K562 (cell line): ENCODE data around the gene GNAQ. TPM values are rescaled to one million over a fixed set of nuclear protein-coding genes. Genes with fewer than 3 reads are reported as not detected.

Experiments
- ATAC-seq: fragments of 200-7000 bp; cut with Tn5 transposase; 3 replicates; pipeline ENCODE4 v1.9.1; 2020; ENCODE audit warnings: moderate library complexity
- BruUV-seq: library from RNA; stranded (reverse); fragments of 400-500 nt; replicated peaks from 2 replicates; lab custom pipeline; 2021; lab: Mats Ljungman, UMichigan
- CTCF ChIA-PET: fragments of 300-600 bp; formaldehyde crosslinking; extraction: SDS; loops from one replicate; lab custom pipeline; 2021; ENCODE audit warnings: low intra/inter-chr PET ratio; lab: Yijun Ruan, JAX
- POLR2A ChIA-PET: fragments of 300-600, 350-650 bp; sonication (Branson Sonifier 250); formaldehyde crosslinking; extraction: SDS; loops from one replicate; lab custom pipeline; 2021; ENCODE audit warnings: antibody characterized with exemption, inconsistent platforms; lab: Yijun Ruan, JAX
- DNase-seq, 4 experiments: peaks; one replicate each; pipeline versions ENCODE4 v3.0.0 to v3.0.0-alpha.2; 2011 to 2018; ENCODE audit warnings: low spot score in 3 of 4, mixed read lengths in 3 of 4; ENCODE audit errors: extremely low read depth in 1 of 4
- FAIRE-seq: peaks from 2 replicates; lab custom pipeline; 2011; peaks lifted over from hg19 to GRCh38; lab: Jason Lieb, UNC
- H2AFZ ChIP-seq: 2 replicates; pipeline ENCODE4 v1.6.0; 2011; ENCODE audit warnings: low read depth, low read length, control low read depth, inconsistent platforms
- H3K27ac ChIP-seq: fragments of 200-600 bp; 3 replicates; pipeline ENCODE4 v1.8.0; 2011; ENCODE audit warnings: low read depth, mild to moderate bottlenecking, control low read depth, inconsistent platforms, low read length, moderate library complexity, mixed read lengths; ENCODE audit errors: extremely low read depth
- H3K27me3 ChIP-seq, 2 experiments: fragments of 300-600 bp in 1 of 2; 2 replicates in 1 of 2; 3 replicates in 1 of 2; pipeline versions ENCODE4 v1.6.0 to v1.8.0; 2011; ENCODE audit warnings: inconsistent platforms in 2 of 2, low read length in 2 of 2, mild to moderate bottlenecking in 1 of 2, mixed read lengths in 1 of 2, moderate library complexity in 1 of 2; ENCODE audit not compliant: control insufficient read depth in 2 of 2, insufficient read depth in 2 of 2
- H3K36me3 ChIP-seq: fragments of 300-600 bp; 3 replicates; pipeline ENCODE4 v1.8.0; 2011; ENCODE audit warnings: mild to moderate bottlenecking, low read length, inconsistent platforms; ENCODE audit not compliant: control insufficient read depth, insufficient read depth
- H3K4me1 ChIP-seq, 2 experiments: fragments of 200-600 bp in 1 of 2; replicated peaks in 1 of 2; 2 replicates in 1 of 2; 3 replicates in 1 of 2; pipeline versions ENCODE4 v1.5.1 to v1.8.0; 2011; ENCODE audit warnings: inconsistent platforms in 2 of 2, low read length in 2 of 2, mild to moderate bottlenecking in 1 of 2, mixed read lengths in 1 of 2, moderate library complexity in 1 of 2; ENCODE audit not compliant: control insufficient read depth in 2 of 2, insufficient read depth in 2 of 2
- H3K4me2 ChIP-seq: 2 replicates; pipeline ENCODE4 v1.6.1; 2011; ENCODE audit warnings: low read length, control low read depth, inconsistent platforms, mixed read lengths; ENCODE audit not compliant: insufficient read depth
- H3K4me3 ChIP-seq: fragments of 200-600 bp; sonication (generic), shearing (Covaris generic); 2 replicates; pipeline ENCODE4 v1.5.1; 2016; ENCODE audit warnings: control low read depth, inconsistent platforms
- H3K79me2 ChIP-seq: fragments of 200-600 bp; 3 replicates; pipeline ENCODE4 v1.8.0; 2011; ENCODE audit warnings: low read length, inconsistent platforms; ENCODE audit not compliant: control insufficient read depth, insufficient read depth
- H3K9ac ChIP-seq, 2 experiments: 2 replicates each; pipeline versions ENCODE4 v1.6.0 to v1.6.1; 2011; ENCODE audit warnings: low read depth in 2 of 2, low read length in 2 of 2, control low read depth in 1 of 2, inconsistent platforms in 1 of 2, mild to moderate bottlenecking in 1 of 2, mixed read lengths in 1 of 2; ENCODE audit not compliant: insufficient read depth in 1 of 2
- H3K9me1 ChIP-seq: one replicate; pipeline ENCODE4 v1.6.0; 2011; ENCODE audit warnings: inconsistent platforms, mild to moderate bottlenecking, low read length, moderate library complexity; ENCODE audit not compliant: control insufficient read depth, insufficient read depth
- H3K9me3 ChIP-seq: replicated peaks from 2 replicates; pipeline ENCODE4 v1.5.1; 2011; ENCODE audit warnings: low read depth, low read length, inconsistent platforms; ENCODE audit not compliant: control insufficient read depth, insufficient read depth
- H4K20me1 ChIP-seq: replicated peaks from 2 replicates; pipeline ENCODE4 v1.6.1; 2011; ENCODE audit warnings: low read length, inconsistent platforms, mixed read lengths; ENCODE audit not compliant: control insufficient read depth, insufficient read depth
- CLOCK ChIP-seq: fragments of 250-450 bp; sonication (Bioruptor Pico); IDR thresholded peaks from 2 replicates; pipeline ENCODE4 v1.4.0; 2020; ENCODE audit warnings: mild to moderate bottlenecking, moderate library complexity, borderline replicate concordance
- ERF ChIP-seq: fragments of 450-650 bp; formaldehyde crosslinking; IDR thresholded peaks from 2 replicates; pipeline ENCODE4 v1.4.0; 2020; ENCODE audit warnings: mild to moderate bottlenecking, mixed read lengths
- HDAC1 ChIP-seq, 2 experiments: fragments of 450-650 bp; IDR thresholded peaks; 2 replicates each; pipeline ENCODE4 v1.6.1; 2016 to 2017; ENCODE audit warnings: inconsistent platforms in 1 of 2, mild to moderate bottlenecking in 1 of 2, moderate library complexity in 1 of 2
- RBBP5 ChIP-seq: fragments of 200-600 bp; sonication (generic); IDR thresholded peaks from 2 replicates; pipeline ENCODE4 v1.6.1; 2012; ENCODE audit warnings: borderline replicate concordance, mild to moderate bottlenecking, low read length, control low read depth, inconsistent platforms; ENCODE audit not compliant: insufficient read depth, poor library complexity, severe bottlenecking
- SMAD4 ChIP-seq: fragments of 250-450 bp; sonication (Bioruptor Pico); conservative IDR thresholded peaks from 2 replicates; pipeline ENCODE4 v1.8.0; 2021; ENCODE audit warnings: inconsistent platforms, mild to moderate bottlenecking, moderate library complexity
- SNRNP70 ChIP-seq: fragments of 200-400 bp; formaldehyde crosslinking; optimal IDR thresholded peaks from 2 replicates; pipeline ENCODE3; 2017; ENCODE audit warnings: low read depth, low read length
- ZFP36 ChIP-seq: fragments of 150-350 bp; IDR thresholded peaks from 2 replicates; pipeline ENCODE4 v1.6.1; 2018; ENCODE audit warnings: low read length, low read depth; ENCODE audit not compliant: partially characterized antibody
- ZFPM2 ChIP-seq: fragments of 250-450 bp; sonication (Bioruptor Pico); IDR thresholded peaks from 2 replicates; pipeline ENCODE4 v1.5.1; 2022; ENCODE audit warnings: mild to moderate bottlenecking
- ZNF584 ChIP-seq: fragments of 200-800 bp; sonication (Bioruptor generic); IDR thresholded peaks from 2 replicates; pipeline ENCODE4 v1.6.1; 2016; ENCODE audit warnings: low read depth, mild to moderate bottlenecking, missing genetic modification characterization, missing compliant biosample characterization
- ZNF696 ChIP-seq: fragments of 250-450 bp; sonication (Bioruptor Pico); conservative IDR thresholded peaks from 2 replicates; pipeline ENCODE4 v1.4.0; 2020; ENCODE audit warnings: mild to moderate bottlenecking, moderate library complexity
- ZNF785 ChIP-seq: fragments of 250-450 bp; sonication (Bioruptor Pico); IDR thresholded peaks from 2 replicates; pipeline ENCODE4 v1.4.0; 2020; ENCODE audit warnings: mild to moderate bottlenecking
- WGBS: fragments of 100-300 bp; shearing (Covaris generic); methylation state at CpG from one replicate; pipeline ENCODE4 v1.1.6; 2016; ENCODE audit warnings: low coverage, mixed read lengths; ENCODE audit not compliant: insufficient coverage; ENCODE audit errors: missing lambda C conversion rate; 5-methylcytosine and 5-hydroxymethylcytosine counted together
- in situ Hi-C: fragments of 300-500 bp; cut with MboI; formaldehyde crosslinking; loops from 4 replicates; pipeline ENCODE4 v1.15.0; 2018; ENCODE audit warnings: inconsistent platforms, mixed read lengths
- intact Hi-C: fragments of 100-400 bp; cut with micrococcal nuclease; formaldehyde crosslinking; loops from 2 replicates; pipeline ENCODE4 v1.14.2; 2022
- polyA plus RNA-seq, 8 experiments: library from polyadenylated mRNA; depleted of rRNA in 4 of 8; stranded (reverse) in 5 of 8; unstranded in 3 of 8; fragments of >200 nt; fragmentation: Nextera tagmentation in 2 of 8; fragmentation: Illumina TruSeq in 1 of 8; extraction: Ambion mirVana in 2 of 8; extraction: Trizol in 1 of 8; gene quantifications; 2 replicates each; pipeline versions ENCODE4 v1.2.1 to v1.2.3, GENCODE V29; 2011 to 2014; ENCODE audit warnings: inconsistent platforms in 1 of 8, missing spikeins in 1 of 8
- total RNA-seq, 7 experiments: library from RNA; depleted of rRNA in 6 of 7; stranded (reverse); fragments of >200 nt in 6 of 7; fragmentation: Illumina TruSeq in 2 of 7; extraction: Trizol in 2 of 7; gene quantifications; 2 replicates each; pipeline versions ENCODE4 v1.2.1 to v1.2.3, GENCODE V29; 2011 to 2021; ENCODE audit warnings: low replicate concordance in 1 of 7

GNAQ gene
- total and polyA plus RNA-seq, 9 of the 15 experiments (the other 6 are each of a cell fraction or from before 2014, with no cell fraction given): 4.8 to 27.9 (median 17.5) TPM

DNA sequence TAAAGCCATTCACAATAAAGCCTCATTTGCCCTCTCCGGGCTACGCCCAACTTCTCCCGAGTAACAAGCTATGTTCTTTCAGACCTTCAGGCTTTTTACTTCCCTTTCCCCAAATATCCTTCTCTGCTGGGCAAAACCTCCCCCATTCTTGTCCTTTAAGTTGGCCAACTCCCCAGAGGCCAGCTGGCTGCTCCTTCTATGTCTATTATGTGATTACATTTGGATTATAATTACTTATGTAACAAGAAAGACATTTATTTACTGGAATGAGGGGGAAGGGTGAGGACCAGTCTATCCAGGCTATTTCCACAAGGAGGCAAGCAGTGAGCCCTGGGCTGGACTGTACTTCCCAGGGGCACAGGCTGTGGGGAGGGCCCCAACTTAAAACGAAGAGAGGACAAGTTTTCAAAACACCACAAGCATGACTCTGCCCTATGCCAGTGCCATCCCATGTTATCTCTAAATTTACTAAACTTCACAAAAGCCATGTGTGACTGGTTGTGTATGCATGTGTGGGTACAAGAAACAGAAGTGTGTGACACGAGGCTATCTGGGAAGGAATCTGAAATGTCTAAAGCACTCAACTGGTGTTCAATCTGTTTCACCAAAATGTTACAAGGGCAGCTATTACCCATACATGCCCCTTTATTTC, 84.5 kb downstream of the GNAQ start:
- peaks cover 0 to 40% of the 10 kb centered on the region in 2 experiments; a peak in 4 of 5 replicates for H3K4me1 ChIP-seq
- no peak overlapping the region for H2AFZ ChIP-seq
- FAIRE-seq: no peak
- H3K79me2 ChIP-seq: peaks cover 91% of the 10 kb centered on the region
- H3K9ac ChIP-seq: no peak overlapping the region
- DNase-seq: no peak
- no peak overlapping the region for H3K4me3 ChIP-seq
- no peaks in the 10 kb centered on the region for H3K27me3 ChIP-seq
- H4K20me1 ChIP-seq: no peaks in the 10 kb centered on the region
- CTCF ChIA-PET: no interaction called here
- H3K4me2 ChIP-seq: no peak overlapping the region
- TF ChIP-seq HDAC1 (IDR thresholded peaks at IDR 0.05) (no peak), ZNF785 (CRISPR knock-in tag) (no peak), CLOCK (CRISPR knock-in tag) (no peak), ZFP36 (no peak), ZNF584 (CRISPR knock-in tag) (no peak), ERF (CRISPR knock-in tag) (no peak), SNRNP70 (no peak), ZFPM2 (CRISPR knock-in tag) (no peak), SMAD4 (CRISPR knock-in tag) (no peak), ZNF696 (CRISPR knock-in tag) (no peak), RBBP5 (no peak)
- BruUV-seq: no TSS peak
- intact Hi-C loops: no loop called here
- no peak overlapping the region; the same call in 2 of the 3 replicates for H3K27ac ChIP-seq
- no peaks in the 10 kb centered on the region for H3K9me3 ChIP-seq
- H3K9me1 ChIP-seq: no peaks in the 10 kb centered on the region
- POLR2A ChIA-PET: no interaction called here
- in situ Hi-C loops: no loop called here
- WGBS: 34% methylated on average over 4 of the region's 5 CpGs
- peaks cover 5% of the 10 kb centered on the region; the same call in 1 of the 3 replicates for H3K36me3 ChIP-seq
- ATAC-seq: peak; percentile 46
